ENCODE results near the gene TMEM184A.

The TMEM184A gene

GRCh38 chr7:1510780-1511154 lies 45.2 kb downstream of the TMEM184A start:
- no peak overlapping the region for H3K4me3 ChIP-seq (ENCODE audit: low read length)
- DNase-seq (ENCODE audit: low read depth): no peak

GRCh38 chr7:1509226-1509625 lies 46.8 kb downstream of the TMEM184A start:
- TF ChIP-seq, protein P1, sequence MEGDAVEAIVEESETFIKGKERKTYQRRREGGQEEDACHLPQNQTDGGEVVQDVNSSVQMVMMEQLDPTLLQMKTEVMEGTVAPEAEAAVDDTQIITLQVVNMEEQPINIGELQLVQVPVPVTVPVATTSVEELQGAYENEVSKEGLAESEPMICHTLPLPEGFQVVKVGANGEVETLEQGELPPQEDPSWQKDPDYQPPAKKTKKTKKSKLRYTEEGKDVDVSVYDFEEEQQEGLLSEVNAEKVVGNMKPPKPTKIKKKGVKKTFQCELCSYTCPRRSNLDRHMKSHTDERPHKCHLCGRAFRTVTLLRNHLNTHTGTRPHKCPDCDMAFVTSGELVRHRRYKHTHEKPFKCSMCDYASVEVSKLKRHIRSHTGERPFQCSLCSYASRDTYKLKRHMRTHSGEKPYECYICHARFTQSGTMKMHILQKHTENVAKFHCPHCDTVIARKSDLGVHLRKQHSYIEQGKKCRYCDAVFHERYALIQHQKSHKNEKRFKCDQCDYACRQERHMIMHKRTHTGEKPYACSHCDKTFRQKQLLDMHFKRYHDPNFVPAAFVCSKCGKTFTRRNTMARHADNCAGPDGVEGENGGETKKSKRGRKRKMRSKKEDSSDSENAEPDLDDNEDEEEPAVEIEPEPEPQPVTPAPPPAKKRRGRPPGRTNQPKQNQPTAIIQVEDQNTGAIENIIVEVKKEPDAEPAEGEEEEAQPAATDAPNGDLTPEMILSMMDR (conservative IDR thresholded peaks at IDR 0.05; ENCODE audit: low read length): no peak
- no peak for DNase-seq (ENCODE audit: low read depth)
- no peak overlapping the region for H3K4me3 ChIP-seq (ENCODE audit: low read length)

More at GRCh38 chr7:1510780-1511154, 45.2 kb downstream of the TMEM184A start:
- TF ChIP-seq, protein P1 (conservative IDR thresholded peaks at IDR 0.05; ENCODE audit: low read length): no peak

- no peak for DNase-seq (ENCODE audit: low read depth)
- TF ChIP-seq, protein P1 (conservative IDR thresholded peaks at IDR 0.05; ENCODE audit: low read length): no peak
- H3K4me3 ChIP-seq (ENCODE audit: low read length): no peak overlapping the region
Observed at GRCh38 chr7:1508277-1508758, 47.7 kb downstream of the TMEM184A start.

- no peak overlapping the region for H3K4me3 ChIP-seq (ENCODE audit: low read length)
- TF ChIP-seq, protein P1 (conservative IDR thresholded peaks at IDR 0.05; ENCODE audit: low read length): no peak
- no peak for DNase-seq (ENCODE audit: low read depth)
Observed at GRCh38 chr7:1505731-1506550, 50.1 kb downstream of the TMEM184A start.

DNA sequence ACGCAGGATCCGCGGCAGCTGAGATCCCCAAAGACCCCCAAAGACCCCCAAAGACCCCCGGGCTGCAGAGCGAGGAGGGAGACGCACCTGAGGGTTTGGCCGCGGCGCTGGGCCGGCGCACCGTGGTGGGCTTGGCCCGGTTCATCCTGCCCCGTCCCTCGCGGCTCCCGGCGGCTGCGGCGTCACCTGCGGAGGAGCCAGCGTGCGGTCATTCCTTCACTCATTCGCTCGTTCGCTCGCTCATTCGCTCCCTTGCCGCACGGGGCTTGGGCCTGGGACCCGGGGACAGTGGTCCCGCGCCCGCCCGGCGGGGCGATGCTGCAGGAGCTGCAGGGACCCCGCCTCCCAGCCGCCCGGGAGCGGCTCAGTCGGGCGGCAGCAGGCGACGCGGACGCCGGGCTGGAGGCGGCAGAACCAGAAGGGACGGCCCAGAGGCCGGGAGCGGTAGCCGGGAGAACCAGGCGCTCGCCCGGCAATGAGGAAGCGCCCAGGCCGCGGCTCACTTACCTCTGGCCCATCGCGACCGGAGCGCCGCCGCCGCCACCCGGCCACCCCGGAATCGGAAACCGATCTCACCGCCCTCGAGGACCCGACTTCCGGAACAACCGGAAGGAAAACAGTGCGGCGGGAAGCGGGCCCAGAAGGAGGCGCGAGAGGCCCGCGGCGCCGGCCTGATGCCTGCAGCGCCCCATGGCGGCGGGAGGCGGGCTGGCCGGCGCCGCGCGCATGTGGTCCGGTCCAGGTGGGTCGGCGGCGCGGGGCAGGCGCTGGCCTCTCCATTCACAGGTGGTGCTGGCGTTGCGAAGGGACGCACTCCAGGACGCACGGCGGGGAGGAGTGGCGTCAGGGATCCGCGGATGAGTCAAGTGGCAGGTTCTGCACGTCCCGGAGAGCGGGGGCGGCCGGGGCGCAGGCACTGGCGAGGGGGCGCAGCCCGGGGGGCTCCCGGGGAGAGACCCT lies 51.9 kb downstream of the TMEM184A start, which contains the start of gene INTS1:
INTS1 (minus strand) TSS at position 574 of the 960 bp plus-strand sequence; CDS start at position 145, 429 bp downstream.
- peak within 1 kb of the TSS; percentile 80 for H3K4me3 ChIP-seq (ENCODE audit: low read length)
- DNase-seq (ENCODE audit: low read depth): peak; percentile 87
- TF ChIP-seq, protein P1 (conservative IDR thresholded peaks at IDR 0.05; ENCODE audit: low read length): peak; percentile 47

DNA sequence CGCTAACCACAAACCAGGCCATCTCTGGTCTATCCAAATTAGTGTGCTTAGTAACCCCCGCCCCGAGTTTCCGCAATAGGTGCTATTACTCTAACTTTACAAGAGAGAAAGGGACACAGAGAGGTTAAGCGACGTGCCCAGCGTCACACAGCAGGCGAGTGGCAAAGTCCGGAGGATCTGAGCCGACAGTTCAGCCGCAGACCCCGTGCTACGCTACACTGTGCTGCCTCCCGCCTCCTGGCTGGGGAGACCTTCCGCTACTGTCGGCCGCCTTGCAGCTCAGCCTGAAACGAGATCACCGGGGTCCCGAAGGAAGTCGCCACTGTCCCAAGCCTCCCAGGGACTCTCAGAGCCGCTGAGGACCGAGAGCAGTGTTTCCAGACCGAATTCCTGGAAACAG lies 52.6 kb downstream of the TMEM184A start:
- no peak for DNase-seq (ENCODE audit: low read depth)
- peak overlapping the region; percentile 80 for H3K4me3 ChIP-seq (ENCODE audit: low read length)
- TF ChIP-seq, protein P1 (conservative IDR thresholded peaks at IDR 0.05; ENCODE audit: low read length): no peak

All from AG10803 (cell line).